Endothelial cell of umbilical vein (primary cell): ENCODE results near the gene MYO18A. TPM values are rescaled to one million over a fixed set of nuclear protein-coding genes. Genes with fewer than 3 reads are reported as not detected.

Source experiments
- BruUV-seq: library from RNA; stranded (reverse); fragments of 400-500 nt; replicated peaks from 2 replicates; lab custom pipeline; 2021; lab: Mats Ljungman, UMichigan
- CTCF ChIA-PET: fragments of 300-600, 350-600 bp; sonication (Branson Sonifier 250); formaldehyde crosslinking; loops from one replicate; lab custom pipeline; 2021; ENCODE audit warnings: antibody characterized with exemption, inconsistent platforms; lab: Charles Lee
- POLR2A ChIA-PET: fragments of 300-600, 350-600 bp; sonication (Branson Sonifier 250); formaldehyde crosslinking; loops from one replicate; lab custom pipeline; 2021; ENCODE audit warnings: antibody characterized with exemption, inconsistent platforms; lab: Charles Lee
- DNase-seq: peaks from one replicate; pipeline ENCODE4 v3.0.0-alpha.2; 2011; ENCODE audit warnings: low read depth, low spot score
- FAIRE-seq: peaks from 2 replicates; lab custom pipeline; 2011; peaks lifted over from hg19 to GRCh38; lab: Jason Lieb, UNC
- H2AFZ ChIP-seq: 2 replicates; pipeline ENCODE4 v1.6.0; 2012; ENCODE audit warnings: low read depth, low read length, control low read depth, inconsistent platforms
- H3K27ac ChIP-seq: 2 replicates; pipeline ENCODE4 v1.5.1; 2011; ENCODE audit warnings: low read depth, mild to moderate bottlenecking, control low read depth, low read length, moderate library complexity; ENCODE audit not compliant: insufficient read depth
- H3K27me3 ChIP-seq, 2 experiments: 2 replicates each; pipeline versions ENCODE4 v1.6.0 to v1.6.1; 2011; ENCODE audit warnings: low read length in 2 of 2, mixed read lengths in 1 of 2; ENCODE audit not compliant: control insufficient read depth in 2 of 2, insufficient read depth in 2 of 2
- H3K36me3 ChIP-seq, 2 experiments: 2 replicates in 1 of 2; 3 replicates in 1 of 2; pipeline ENCODE4 v1.5.1; 2011; ENCODE audit warnings: low read length in 2 of 2, mild to moderate bottlenecking in 1 of 2, moderate library complexity in 1 of 2; ENCODE audit not compliant: control insufficient read depth in 2 of 2, insufficient read depth in 2 of 2; ENCODE audit errors: extremely low read depth in 1 of 2
- H3K4me1 ChIP-seq: 3 replicates; pipeline ENCODE4 v1.5.1; 2011; ENCODE audit warnings: mild to moderate bottlenecking, low read length; ENCODE audit not compliant: control insufficient read depth, insufficient read depth; ENCODE audit errors: extremely low read depth
- H3K4me2 ChIP-seq: 2 replicates; pipeline ENCODE4 v1.6.1; 2011; ENCODE audit warnings: low read length, control low read depth, mixed read lengths; ENCODE audit not compliant: insufficient read depth
- H3K4me3 ChIP-seq, 3 experiments: fragments of 200-600 bp in 1 of 3; sonication (generic), shearing (Covaris generic) in 1 of 3; replicated peaks in 1 of 3; 2 replicates each; pipeline ENCODE4 v1.5.1; 2011 to 2016; ENCODE audit warnings: control low read depth in 3 of 3, low read length in 3 of 3, mild to moderate bottlenecking in 2 of 3, inconsistent platforms in 1 of 3, low read depth in 1 of 3, moderate library complexity in 1 of 3; ENCODE audit not compliant: insufficient read depth in 1 of 3
- H3K79me2 ChIP-seq: 2 replicates; pipeline ENCODE4 v1.6.0; 2012; ENCODE audit warnings: low read length, inconsistent platforms; ENCODE audit not compliant: control insufficient read depth, insufficient read depth
- H3K9ac ChIP-seq: replicated peaks from 2 replicates; pipeline ENCODE3; 2011; ENCODE audit warnings: low read length, control low read depth; ENCODE audit not compliant: insufficient read depth; ENCODE audit errors: extremely low read depth
- H3K9me1 ChIP-seq: replicated peaks from 3 replicates; pipeline ENCODE4 v1.6.0; 2011; ENCODE audit warnings: mild to moderate bottlenecking, low read length; ENCODE audit not compliant: control insufficient read depth, insufficient read depth; ENCODE audit errors: extremely low read depth
- H3K9me3 ChIP-seq: replicated peaks from 2 replicates; pipeline ENCODE4 v1.5.1; 2012; ENCODE audit warnings: low read length, inconsistent platforms; ENCODE audit not compliant: control insufficient read depth, insufficient read depth
- H4K20me1 ChIP-seq: replicated peaks from 2 replicates; pipeline ENCODE3; 2011; ENCODE audit warnings: mild to moderate bottlenecking, low read length; ENCODE audit not compliant: control insufficient read depth, insufficient read depth; ENCODE audit errors: extremely low read depth
- EZH2 ChIP-seq: IDR thresholded peaks from 2 replicates; pipeline ENCODE4 v1.6.1; 2012; ENCODE audit warnings: borderline replicate concordance, low read depth, mild to moderate bottlenecking, moderate library complexity, low read length, inconsistent platforms; ENCODE audit not compliant: severe bottlenecking
- FOS ChIP-seq: IDR thresholded peaks from 2 replicates; pipeline ENCODE4 v1.6.1; 2011; ENCODE audit warnings: mild to moderate bottlenecking, low read length, moderate library complexity, borderline replicate concordance; ENCODE audit not compliant: insufficient read depth
- GATA2 ChIP-seq: IDR thresholded peaks from 2 replicates; pipeline ENCODE4 v1.7.0; 2011; ENCODE audit warnings: low read depth, mild to moderate bottlenecking, moderate library complexity, mixed read lengths, low read length; ENCODE audit not compliant: insufficient read length, insufficient read depth
- JUN ChIP-seq: IDR thresholded peaks from 2 replicates; pipeline ENCODE4 v1.6.1; 2011; ENCODE audit warnings: borderline replicate concordance, low read depth; ENCODE audit not compliant: insufficient read length, insufficient read depth
- MAX ChIP-seq: IDR thresholded peaks from 2 replicates; pipeline ENCODE4 v1.6.1; 2011; ENCODE audit not compliant: insufficient read depth, insufficient read length
- MYC ChIP-seq: IDR thresholded peaks from one replicate; pipeline ENCODE4 v1.6.1; 2011; ENCODE audit warnings: mild to moderate bottlenecking, low read depth, low read length
- POLR2A ChIP-seq: IDR thresholded peaks from 2 replicates; pipeline ENCODE4 v1.6.1; 2012; ENCODE audit warnings: low read depth, mild to moderate bottlenecking, control low read depth, low read length
- POLR2AphosphoS5 ChIP-seq: IDR thresholded peaks from 2 replicates; pipeline ENCODE4 v1.6.1; 2012; ENCODE audit warnings: low read depth, mild to moderate bottlenecking, control low read depth, low read length, moderate library complexity; ENCODE audit not compliant: insufficient read depth
- dilution Hi-C: fragments of 300-500 bp; cut with MboI; formaldehyde crosslinking; loops from one replicate; pipeline ENCODE4 v1.15.0; 2019; ENCODE audit warnings: low sequenced_read_pairs; ENCODE audit not compliant: extremely low pct_ligation_motif_present
- intact Hi-C: fragments of 100-400 bp; cut with micrococcal nuclease; formaldehyde crosslinking; loops from one replicate; pipeline ENCODE4 v1.10.0; 2022
- polyA plus RNA-seq, 4 experiments: library from polyadenylated mRNA; depleted of rRNA in 3 of 4; stranded (reverse) in 3 of 4; unstranded in 1 of 4; fragments of >200 nt; gene quantifications; 2 replicates each; pipeline versions ENCODE4 v1.2.1 to v1.2.3, GENCODE V29; 2011 to 2012; ENCODE audit warnings: missing spikeins in 1 of 4
- total RNA-seq: library from RNA; stranded (reverse); gene quantifications from 2 replicates; pipeline ENCODE4 v1.2.3, GENCODE V29; 2021
- TF ChIP-seq, protein P1 (sequence below), 2 donors: IDR thresholded peaks; 1 replicate in 1 of 2; 2 replicates in 1 of 2; pipeline ENCODE4 v1.5.1; 2011; ENCODE audit warnings: low read length in 2 of 2, mild to moderate bottlenecking in 2 of 2, moderate library complexity in 2 of 2, control low read depth in 1 of 2, inconsistent platforms in 1 of 2, low read depth in 1 of 2; ENCODE audit not compliant: insufficient read depth in 1 of 2; ENCODE audit errors: extremely low read depth in 1 of 2

Gene MYO18A
- total and polyA plus RNA-seq, 2 donors (not counting 3 experiments of a cell fraction or from before 2014, with no cell fraction given) = 3.9 to 28.3 TPM

- no peak overlapping the region for H3K4me3 ChIP-seq
- intact Hi-C loops = no loop called here
- no peaks in the 10 kb centered on the region for H3K4me1 ChIP-seq
- POLR2A ChIA-PET = interaction anchor here (0.8 kb wide), 1 partner anchor 35 kb away, joined by 4 read pairs; no protein-coding TSS in a partner anchor
- TF ChIP-seq FOS (no peak), MAX (no peak), GATA2 (no peak), POLR2A (no peak), MYC (no peak), EZH2 (no peak), JUN (no peak), POLR2AphosphoS5 (no peak)
- TF ChIP-seq, protein P1, sequence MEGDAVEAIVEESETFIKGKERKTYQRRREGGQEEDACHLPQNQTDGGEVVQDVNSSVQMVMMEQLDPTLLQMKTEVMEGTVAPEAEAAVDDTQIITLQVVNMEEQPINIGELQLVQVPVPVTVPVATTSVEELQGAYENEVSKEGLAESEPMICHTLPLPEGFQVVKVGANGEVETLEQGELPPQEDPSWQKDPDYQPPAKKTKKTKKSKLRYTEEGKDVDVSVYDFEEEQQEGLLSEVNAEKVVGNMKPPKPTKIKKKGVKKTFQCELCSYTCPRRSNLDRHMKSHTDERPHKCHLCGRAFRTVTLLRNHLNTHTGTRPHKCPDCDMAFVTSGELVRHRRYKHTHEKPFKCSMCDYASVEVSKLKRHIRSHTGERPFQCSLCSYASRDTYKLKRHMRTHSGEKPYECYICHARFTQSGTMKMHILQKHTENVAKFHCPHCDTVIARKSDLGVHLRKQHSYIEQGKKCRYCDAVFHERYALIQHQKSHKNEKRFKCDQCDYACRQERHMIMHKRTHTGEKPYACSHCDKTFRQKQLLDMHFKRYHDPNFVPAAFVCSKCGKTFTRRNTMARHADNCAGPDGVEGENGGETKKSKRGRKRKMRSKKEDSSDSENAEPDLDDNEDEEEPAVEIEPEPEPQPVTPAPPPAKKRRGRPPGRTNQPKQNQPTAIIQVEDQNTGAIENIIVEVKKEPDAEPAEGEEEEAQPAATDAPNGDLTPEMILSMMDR (IDR thresholded peaks at IDR 0.05; ENCODE audit: extremely low read depth in 1 of 2, insufficient read depth in 1 of 2, low read depth in 1 of 2, low read length in 2 of 2) = no peak
- H4K20me1 ChIP-seq = no peaks in the 10 kb centered on the region
- H3K79me2 ChIP-seq = no peaks in the 10 kb centered on the region
- FAIRE-seq (no peak), DNase-seq (no peak)
- peaks cover 6% of the 10 kb centered on the region in 2 experiments for H3K27me3 ChIP-seq
- H3K36me3 ChIP-seq = no peaks in the 10 kb centered on the region
- H3K9me1 ChIP-seq = no peaks in the 10 kb centered on the region
- H2AFZ ChIP-seq = no peak overlapping the region
- H3K9ac ChIP-seq = no peak overlapping the region
- no peak overlapping the region for H3K4me2 ChIP-seq
- CTCF ChIA-PET = interaction anchor here (2.0 kb wide), 1 partner anchor 10 kb away, joined by 10 read pairs; the partner anchor contains the start of gene MYO18A
- no TSS peak for BruUV-seq
- no peak overlapping the region for H3K27ac ChIP-seq
- H3K9me3 ChIP-seq = no peaks in the 10 kb centered on the region
- dilution Hi-C loops = no loop called here
These were observed 9.8 kb upstream of the MYO18A start for GRCh38 chr17:29190039-29190438.
